DND-41 (cell line): ENCODE measurements around the gene TCP1.

Source experiments
- EZH2 ChIP-seq: IDR thresholded peaks from 3 replicates; pipeline ENCODE4 v1.6.1; 2012; ENCODE audit warnings: borderline replicate concordance, low read depth, mild to moderate bottlenecking, moderate library complexity, low read length, inconsistent platforms; ENCODE audit not compliant: severe bottlenecking
- TF ChIP-seq, protein P1 (sequence below): IDR thresholded peaks from 2 replicates; pipeline ENCODE4 v1.5.1; 2012; ENCODE audit warnings: borderline replicate concordance, low read length, moderate library complexity, mild to moderate bottlenecking; ENCODE audit not compliant: poor library complexity, severe bottlenecking; ENCODE audit errors: extremely low read depth

DNA sequence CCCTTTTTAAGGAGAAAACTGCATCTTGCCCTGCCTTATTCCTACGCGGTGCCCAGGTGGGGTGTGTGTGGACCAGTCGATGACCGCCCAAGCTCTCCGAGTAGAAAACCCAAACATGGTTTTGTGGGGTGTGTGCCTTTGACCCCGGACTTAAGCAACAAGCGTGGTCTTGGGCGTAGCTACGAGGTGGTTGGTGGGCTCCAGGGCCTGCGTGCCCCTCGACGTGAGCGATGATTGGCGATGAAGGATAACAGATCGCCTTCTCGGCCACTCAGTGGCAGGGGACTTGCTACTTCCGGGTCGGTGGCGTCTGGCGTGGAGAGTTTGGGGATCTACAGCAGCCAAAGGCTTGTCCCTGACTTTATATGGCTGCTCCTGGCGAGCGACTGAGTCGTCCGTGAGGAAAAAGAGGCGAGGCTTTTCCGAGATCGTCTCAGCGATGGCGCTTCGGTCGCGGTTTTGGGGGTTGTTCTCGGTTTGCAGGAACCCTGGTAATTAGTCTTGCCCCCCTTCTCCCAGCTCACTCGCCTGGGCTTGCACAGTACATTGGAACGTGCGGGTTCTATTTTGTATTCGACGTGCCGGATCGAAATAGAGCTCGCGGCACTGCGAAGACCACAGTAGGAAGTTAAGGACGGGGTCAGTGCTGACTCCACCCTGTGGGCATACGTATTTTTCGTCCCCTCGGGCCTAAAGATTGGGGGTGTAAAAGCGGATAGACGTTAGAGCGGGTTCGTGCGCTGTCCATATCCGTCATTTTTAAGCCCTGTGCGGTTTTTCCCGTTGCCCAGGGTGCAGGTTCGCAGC lies 950 bp upstream of the TCP1 start, which contains the start of gene MRPL18:
- TF ChIP-seq, protein P1, sequence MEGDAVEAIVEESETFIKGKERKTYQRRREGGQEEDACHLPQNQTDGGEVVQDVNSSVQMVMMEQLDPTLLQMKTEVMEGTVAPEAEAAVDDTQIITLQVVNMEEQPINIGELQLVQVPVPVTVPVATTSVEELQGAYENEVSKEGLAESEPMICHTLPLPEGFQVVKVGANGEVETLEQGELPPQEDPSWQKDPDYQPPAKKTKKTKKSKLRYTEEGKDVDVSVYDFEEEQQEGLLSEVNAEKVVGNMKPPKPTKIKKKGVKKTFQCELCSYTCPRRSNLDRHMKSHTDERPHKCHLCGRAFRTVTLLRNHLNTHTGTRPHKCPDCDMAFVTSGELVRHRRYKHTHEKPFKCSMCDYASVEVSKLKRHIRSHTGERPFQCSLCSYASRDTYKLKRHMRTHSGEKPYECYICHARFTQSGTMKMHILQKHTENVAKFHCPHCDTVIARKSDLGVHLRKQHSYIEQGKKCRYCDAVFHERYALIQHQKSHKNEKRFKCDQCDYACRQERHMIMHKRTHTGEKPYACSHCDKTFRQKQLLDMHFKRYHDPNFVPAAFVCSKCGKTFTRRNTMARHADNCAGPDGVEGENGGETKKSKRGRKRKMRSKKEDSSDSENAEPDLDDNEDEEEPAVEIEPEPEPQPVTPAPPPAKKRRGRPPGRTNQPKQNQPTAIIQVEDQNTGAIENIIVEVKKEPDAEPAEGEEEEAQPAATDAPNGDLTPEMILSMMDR: no peak
- no peak for TF ChIP-seq EZH2
